CD4-positive, CD25-positive, alpha-beta regulatory T cell (primary cell): ENCODE data around the gene XAGE1B. TPM values are rescaled to one million over a fixed set of nuclear protein-coding genes. Genes with fewer than 3 reads are reported as not detected.
"Not testable (repeated sequence)": the region's sequence is repeated elsewhere in the genome, so short reads cannot be mapped to it uniquely, and the experiment has no call there.

Experiments used
- ATAC-seq, 2 donors: fragments of 150-1000 bp; cut with Tn5 transposase; one replicate each; pipeline ENCODE4 v1.10.0; 2021; ENCODE audit warnings: low read depth in 2 of 2, moderate number of reproducible peaks in 2 of 2, moderate library complexity in 1 of 2
- DNase-seq, 3 donors: peaks; one replicate each; pipeline versions ENCODE4 v3.0.0 to v3.0.0-alpha.2; 2012 to 2022; ENCODE audit warnings: mixed read lengths in 1 of 3
- H3K27ac ChIP-seq: one replicate; pipeline ENCODE4 v1.7.0; 2013; ENCODE audit warnings: mild to moderate bottlenecking, low read length; ENCODE audit not compliant: insufficient read depth, poor library complexity, severe bottlenecking
- H3K27me3 ChIP-seq: one replicate; pipeline ENCODE4 v1.7.0; 2013; ENCODE audit warnings: low read length; ENCODE audit not compliant: control insufficient read depth, insufficient read depth
- H3K36me3 ChIP-seq: one replicate; pipeline ENCODE4 v1.7.0; 2013; ENCODE audit warnings: mild to moderate bottlenecking, low read length, moderate library complexity; ENCODE audit not compliant: control insufficient read depth, insufficient read depth
- H3K4me1 ChIP-seq: 2 replicates; pipeline ENCODE4 v1.7.0; 2013; ENCODE audit warnings: mild to moderate bottlenecking, low read length; ENCODE audit not compliant: insufficient read depth, control insufficient read depth, poor library complexity, severe bottlenecking
- H3K4me3 ChIP-seq: one replicate; pipeline ENCODE4 v1.7.0; 2013; ENCODE audit warnings: low read depth, mild to moderate bottlenecking, low read length, moderate library complexity
- H3K9me3 ChIP-seq, 2 experiments: 1 replicate in 1 of 2; 2 replicates in 1 of 2; pipeline ENCODE4 v1.7.0; 2013; ENCODE audit warnings: low read length in 2 of 2, mild to moderate bottlenecking in 1 of 2, moderate library complexity in 1 of 2; ENCODE audit not compliant: control insufficient read depth in 2 of 2
- H3K27ac Mint-ChIP-seq, 3 donors: one replicate each; pipeline ENCODE4 v1.8.0; 2020 to 2022; ENCODE audit warnings: mild to moderate bottlenecking in 3 of 3, mixed read lengths in 3 of 3, moderate library complexity in 2 of 3
- H3K27me3 Mint-ChIP-seq: one replicate; pipeline ENCODE4 v1.8.0; 2022; ENCODE audit warnings: mild to moderate bottlenecking, mixed read lengths
- H3K36me3 Mint-ChIP-seq: one replicate; pipeline ENCODE4 v1.8.0; 2020; ENCODE audit warnings: mixed read lengths
- H3K4me1 Mint-ChIP-seq, 4 donors: one replicate each; pipeline ENCODE4 v1.8.0; 2020 to 2022; ENCODE audit warnings: mixed read lengths in 4 of 4, mild to moderate bottlenecking in 1 of 4
- H3K4me3 Mint-ChIP-seq, 4 donors: one replicate each; pipeline ENCODE4 v1.8.0; 2020 to 2022; ENCODE audit warnings: mild to moderate bottlenecking in 4 of 4, mixed read lengths in 4 of 4, moderate library complexity in 3 of 4
- H3K9me3 Mint-ChIP-seq, 7 donors: one replicate each; pipeline ENCODE4 v1.8.0; 2020 to 2022; ENCODE audit warnings: mixed read lengths in 7 of 7, mild to moderate bottlenecking in 3 of 7, moderate library complexity in 2 of 7
- polyA plus RNA-seq, 4 donors: library from polyadenylated mRNA; unstranded; fragments of 300-500 nt; fragmentation: Illumina TruSeq; gene quantifications; one replicate each; pipeline ENCODE4 v1.2.3, GENCODE V29; 2021
- total RNA-seq: library from RNA; stranded (reverse); gene quantifications from one replicate; pipeline ENCODE4 v1.2.3, GENCODE V29; 2022

XAGE1B gene
- total and polyA plus RNA-seq, 5 donors from 2014 or later, result not detected

GRCh38 chrX:52541051-52541450, 24.2 kb upstream of the XAGE1B start:
- H3K9me3 Mint-ChIP-seq, H3K27me3 Mint-ChIP-seq, ATAC-seq, H3K27ac Mint-ChIP-seq, H3K4me3 ChIP-seq, DNase-seq, H3K27ac ChIP-seq, H3K27me3 ChIP-seq, H3K9me3 ChIP-seq, H3K4me1 ChIP-seq, H3K4me3 Mint-ChIP-seq, H3K4me1 Mint-ChIP-seq, H3K36me3 ChIP-seq, H3K36me3 Mint-ChIP-seq: not testable (repeated sequence)

GRCh38 chrX:52516110-52516986, 515 bp downstream of the XAGE1B start:
- H3K4me1 Mint-ChIP-seq, H3K9me3 ChIP-seq, ATAC-seq, H3K4me3 ChIP-seq, H3K27me3 ChIP-seq, H3K36me3 Mint-ChIP-seq, H3K4me3 Mint-ChIP-seq, H3K4me1 ChIP-seq, H3K9me3 Mint-ChIP-seq, H3K27ac ChIP-seq, H3K27ac Mint-ChIP-seq, H3K36me3 ChIP-seq, H3K27me3 Mint-ChIP-seq, DNase-seq: not testable (repeated sequence)

GRCh38 chrX:52511126-52511525, 5.7 kb downstream of the XAGE1B start:
- not testable (repeated sequence) for H3K27me3 ChIP-seq, H3K4me3 ChIP-seq, H3K36me3 Mint-ChIP-seq, ATAC-seq, H3K27ac Mint-ChIP-seq, H3K4me1 Mint-ChIP-seq, H3K4me1 ChIP-seq, H3K9me3 ChIP-seq, H3K27me3 Mint-ChIP-seq, H3K36me3 ChIP-seq, H3K9me3 Mint-ChIP-seq, H3K27ac ChIP-seq, DNase-seq, H3K4me3 Mint-ChIP-seq

- no peak for DNase-seq
- H3K4me1 Mint-ChIP-seq, result no peaks in the 10 kb centered on the region
- ATAC-seq, result no peak
- H3K27me3 Mint-ChIP-seq, result no peaks in the 10 kb centered on the region
- Histone ChIP-seq H3K36me3 (no peaks in the 10 kb centered on the region), H3K4me3 (no peak overlapping the region), H3K27ac (no peak overlapping the region), H3K4me1 (no peaks in the 10 kb centered on the region), H3K27me3 (no peaks in the 10 kb centered on the region), H3K9me3 (no peaks in the 10 kb centered on the region)
- H3K27ac Mint-ChIP-seq, result no peak overlapping the region
- no peaks in the 10 kb centered on the region for H3K9me3 Mint-ChIP-seq
- H3K4me3 Mint-ChIP-seq, result no peak overlapping the region
- H3K36me3 Mint-ChIP-seq, result no peaks in the 10 kb centered on the region
These were observed 6.9 kb downstream of the XAGE1B start for GRCh38 chrX:52509916-52510315.

- Histone ChIP-seq H3K4me3 (no peak overlapping the region), H3K27me3 (no peaks in the 10 kb centered on the region), H3K27ac (no peak overlapping the region), H3K9me3 (no peaks in the 10 kb centered on the region), H3K36me3 (no peaks in the 10 kb centered on the region), H3K4me1 (no peaks in the 10 kb centered on the region)
- H3K36me3 Mint-ChIP-seq, result no peaks in the 10 kb centered on the region
- H3K27me3 Mint-ChIP-seq, result no peaks in the 10 kb centered on the region
- H3K9me3 Mint-ChIP-seq, result no peaks in the 10 kb centered on the region
- H3K4me3 Mint-ChIP-seq, result no peak overlapping the region
- H3K27ac Mint-ChIP-seq, result no peak overlapping the region
- no peak for ATAC-seq
- H3K4me1 Mint-ChIP-seq, result no peaks in the 10 kb centered on the region
- DNase-seq, result no peak
These were observed 9.5 kb downstream of the XAGE1B start for GRCh38 chrX:52507331-52507730.

GRCh38 chrX:52504551-52504950, 12.3 kb downstream of the XAGE1B start:
- Mint-ChIP-seq H3K36me3 (no peaks in the 10 kb centered on the region), H3K27me3 (no peaks in the 10 kb centered on the region), H3K4me1 (no peaks in the 10 kb centered on the region), H3K9me3 (no peaks in the 10 kb centered on the region), H3K27ac (no peak overlapping the region), H3K4me3 (no peak overlapping the region)
- H3K4me1 ChIP-seq, result no peaks in the 10 kb centered on the region
- ATAC-seq (no peak), DNase-seq (no peak)
- H3K27me3 ChIP-seq, result no peaks in the 10 kb centered on the region
- no peaks in the 10 kb centered on the region for H3K36me3 ChIP-seq
- H3K27ac ChIP-seq, result no peak overlapping the region
- no peak overlapping the region for H3K4me3 ChIP-seq
- H3K9me3 ChIP-seq, result no peaks in the 10 kb centered on the region

- H3K27ac ChIP-seq, H3K4me1 Mint-ChIP-seq, H3K4me3 ChIP-seq, H3K4me3 Mint-ChIP-seq, ATAC-seq, H3K27ac Mint-ChIP-seq, DNase-seq, H3K4me1 ChIP-seq, H3K27me3 ChIP-seq, H3K9me3 ChIP-seq, H3K27me3 Mint-ChIP-seq, H3K36me3 Mint-ChIP-seq, H3K36me3 ChIP-seq, H3K9me3 Mint-ChIP-seq: not testable (repeated sequence)
These were observed 15.5 kb downstream of the XAGE1B start for GRCh38 chrX:52501362-52501761.

GRCh38 chrX:52496419-52496772, 20.5 kb downstream of the XAGE1B start:
- DNase-seq, H3K9me3 Mint-ChIP-seq, H3K27me3 ChIP-seq, H3K27ac ChIP-seq, H3K27me3 Mint-ChIP-seq, ATAC-seq, H3K4me1 Mint-ChIP-seq, H3K36me3 ChIP-seq, H3K4me3 ChIP-seq, H3K36me3 Mint-ChIP-seq, H3K4me3 Mint-ChIP-seq, H3K9me3 ChIP-seq, H3K27ac Mint-ChIP-seq, H3K4me1 ChIP-seq: not testable (repeated sequence)
